ENCODE measurements around the gene ITGAL. TPM values are rescaled to one million over a fixed set of nuclear protein-coding genes. Genes with fewer than 3 reads are reported as not detected.

ITGAL gene
- total and polyA plus RNA-seq, 2 of the 8 experiments (the other 6 are each of a cell fraction or from before 2014, with no cell fraction given), result not detected

DNA sequence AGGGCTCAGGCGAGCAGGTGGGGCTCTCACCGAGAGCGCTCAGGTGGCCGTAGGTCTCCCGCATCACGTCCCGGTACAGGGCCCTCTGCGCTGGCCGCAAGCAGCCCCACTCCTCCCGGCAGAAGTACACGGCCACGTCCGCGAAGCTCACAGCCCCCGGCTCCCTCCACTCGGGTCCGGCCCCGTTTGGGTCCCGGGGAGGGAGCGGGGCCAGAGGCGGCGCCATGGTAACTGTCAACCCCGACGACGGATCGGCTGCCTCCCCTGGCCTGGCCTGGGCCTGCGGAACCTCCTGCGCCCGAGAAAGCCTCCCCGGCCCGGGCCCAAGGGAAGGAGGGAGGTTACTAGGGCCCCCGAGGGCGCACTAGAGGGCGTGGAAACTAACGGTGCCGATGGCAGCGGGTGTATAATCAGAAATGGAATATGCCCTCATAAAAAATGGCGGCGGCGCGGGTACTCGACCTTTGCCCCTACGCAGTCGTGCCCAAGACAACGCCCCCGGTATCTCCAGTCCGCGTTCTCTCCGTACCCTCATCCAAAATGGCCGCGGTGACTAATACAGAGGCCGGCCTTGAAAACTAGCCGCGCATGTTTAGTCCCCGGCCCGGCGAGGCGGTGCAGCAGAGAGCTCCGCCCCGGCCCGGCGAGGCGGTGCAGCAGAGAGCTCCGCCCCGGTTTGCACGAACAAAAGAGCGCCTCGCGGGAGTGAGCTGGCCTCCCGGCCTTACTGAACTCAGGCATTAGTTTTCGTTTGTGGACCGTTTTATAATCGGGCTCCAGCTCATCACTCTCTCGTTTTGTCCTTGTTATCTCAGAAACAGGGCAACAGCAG is 85.6 kb downstream of the ITGAL start, which contains the start of gene ZNF764 (continued):
- TF ChIP-seq TAF7 (optimal IDR thresholded peaks at IDR 0.05; ENCODE audit: borderline replicate concordance, low read depth, low read length) (no peak), POLR2AphosphoS5 (IDR thresholded peaks at IDR 0.05; ENCODE audit: low read depth, low read length) (no peak), CHD1 (IDR thresholded peaks at IDR 0.05; ENCODE audit: low read depth, low read length) (no peak), BACH1 (IDR thresholded peaks at IDR 0.05; ENCODE audit: low read length) (no peak), TEAD4 (IDR thresholded peaks at IDR 0.05; ENCODE audit: low read depth, low read length) (no peak)
